Erythroblast (primary cell): Measurements from ENCODE around the gene PAX8.

ENCODE experiments used
- DNase-seq, 2 experiments: peaks; one replicate each; lab custom pipeline; 2025; lab: John Stamatoyannopoulos, UW
- GATA1 ChIP-seq: IDR thresholded peaks from 2 replicates; pipeline ENCODE4 v1.6.1; 2011; ENCODE audit warnings: low read depth, mild to moderate bottlenecking, control low read depth, low read length, moderate library complexity
- POLR2A ChIP-seq: IDR thresholded peaks from 2 replicates; pipeline ENCODE4 v1.6.1; 2011; ENCODE audit warnings: mild to moderate bottlenecking, low read length

PAX8 gene

DNA sequence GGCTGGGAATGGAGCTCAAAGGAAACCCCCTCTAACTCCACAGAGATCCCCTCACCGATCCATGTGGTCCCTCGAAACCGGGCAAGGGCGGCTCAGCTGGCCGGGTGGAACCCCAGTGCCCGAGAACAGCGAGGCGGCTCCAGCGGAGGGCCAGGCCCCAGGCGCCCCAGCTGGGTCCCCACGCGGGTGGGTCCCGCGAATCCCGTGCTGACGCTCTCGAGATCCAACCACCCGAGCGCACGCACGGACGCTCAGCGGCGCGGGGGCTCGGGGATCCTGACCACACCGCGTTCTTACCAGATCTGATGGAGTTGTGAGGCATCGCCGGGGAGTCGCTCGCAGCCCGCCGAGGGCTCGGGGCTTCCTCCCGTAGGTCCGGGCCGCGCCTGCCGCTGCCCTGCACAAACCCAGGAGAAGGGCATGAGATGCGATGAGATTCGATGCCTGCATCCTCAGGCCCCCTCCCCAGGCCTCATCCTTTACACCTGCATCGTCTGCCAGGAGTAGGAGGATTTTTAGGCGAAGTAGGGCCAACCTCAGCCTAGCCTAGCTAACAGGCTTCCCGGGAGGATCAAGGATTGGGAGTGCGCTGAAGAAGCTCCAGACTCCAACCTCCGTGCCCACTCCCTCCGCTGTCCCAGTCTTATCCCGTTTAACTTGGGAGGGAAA lies 514 bp downstream of the PAX8 start:
- no peak for TF ChIP-seq POLR2A
- no peak for TF ChIP-seq GATA1
- no peak for DNase-seq

DNA sequence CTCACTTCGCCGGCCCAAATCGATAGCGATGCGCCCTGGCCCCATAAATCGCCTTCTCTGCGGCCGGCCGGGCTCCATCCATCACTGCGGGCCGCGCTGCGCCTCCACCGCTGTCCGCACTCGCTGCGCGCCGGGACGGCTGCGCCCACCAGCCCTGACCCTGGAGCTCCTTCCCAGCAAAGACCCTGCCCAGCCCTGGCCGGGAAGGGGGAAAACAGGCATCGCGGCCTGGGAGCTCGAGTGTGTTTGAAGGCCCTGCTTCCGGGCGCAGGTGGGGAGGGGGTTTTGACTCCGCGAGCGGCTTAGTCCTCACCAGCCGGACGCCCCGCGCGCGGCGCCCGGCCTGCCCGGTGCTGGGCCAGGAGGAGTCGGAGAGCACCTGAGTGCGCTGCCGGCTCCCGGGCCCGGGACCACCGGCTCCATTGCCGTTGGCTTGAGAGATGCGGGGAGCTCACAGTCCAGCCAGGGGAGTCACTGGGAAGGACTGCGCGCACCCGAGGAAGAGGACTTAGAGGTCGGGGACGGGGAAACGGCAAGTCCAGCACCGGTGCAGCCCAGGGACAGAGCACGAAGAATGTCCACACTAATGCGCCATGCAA lies 1.1 kb downstream of the PAX8 start:
- DNase-seq: peak in 1 of 2 experiments; percentile 14
- TF ChIP-seq POLR2A: no peak

DNA sequence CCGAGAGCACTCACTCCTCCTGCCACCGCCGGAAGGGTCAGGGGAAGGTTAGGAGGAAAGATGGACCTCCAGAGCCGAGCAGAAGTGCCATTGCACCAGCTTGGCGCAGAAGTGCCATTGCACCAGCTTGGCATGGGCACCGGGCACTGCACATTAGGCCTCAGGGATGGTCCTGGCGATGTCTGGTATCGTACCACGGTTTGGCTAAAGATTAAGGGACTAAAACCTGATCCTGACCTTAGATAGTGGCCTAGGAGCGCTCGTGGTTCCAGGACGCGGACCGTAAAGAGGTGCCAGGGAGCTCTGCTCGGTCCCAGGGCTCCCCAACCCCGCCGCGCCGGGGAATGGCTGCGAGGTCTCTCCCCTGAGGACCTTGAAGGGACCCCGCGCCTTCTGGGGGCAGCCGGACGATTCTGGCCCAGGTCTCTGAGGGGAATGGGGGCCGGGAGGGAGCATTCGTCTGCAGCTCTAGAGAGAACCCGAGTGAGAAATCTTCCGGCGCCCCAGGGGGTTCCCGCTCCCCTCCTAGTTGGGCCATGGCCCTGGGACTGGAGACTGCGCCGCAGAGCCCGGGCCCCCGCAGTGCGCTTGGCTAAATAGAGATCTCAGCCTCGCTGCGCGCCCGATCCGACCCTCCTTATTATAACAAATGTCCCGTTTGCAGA lies 1.8 kb downstream of the PAX8 start:
- no peak for DNase-seq
- TF ChIP-seq GATA1 (no peak), POLR2A (no peak)

DNA sequence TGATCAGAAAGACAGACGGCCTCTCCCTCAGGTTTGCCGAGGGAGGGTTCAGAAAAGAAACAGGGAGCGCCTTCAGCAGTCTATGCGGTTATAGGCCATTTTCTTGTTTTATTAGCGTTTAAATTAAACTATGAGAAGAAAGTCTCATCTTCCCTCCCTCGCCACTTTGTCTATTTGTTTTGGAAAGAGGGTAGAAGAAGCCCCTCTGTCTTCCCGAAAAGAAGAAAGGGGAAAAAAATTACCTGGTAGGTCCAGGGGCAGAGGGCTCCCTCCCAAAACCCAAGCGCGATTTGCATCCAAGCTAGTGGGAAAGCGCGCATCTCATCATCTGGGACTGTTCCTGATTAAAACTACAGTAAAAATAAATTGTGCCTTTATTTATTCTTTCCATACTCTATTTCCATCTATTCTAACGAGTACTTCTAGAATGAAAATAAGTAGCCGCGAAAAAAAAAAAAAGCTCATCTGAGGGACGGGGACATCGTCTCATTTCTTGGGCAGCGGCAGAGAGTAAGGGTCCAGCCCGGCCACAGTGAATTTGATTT lies 2.4 kb downstream of the PAX8 start:
- no peak for TF ChIP-seq POLR2A
- TF ChIP-seq GATA1: no peak
- DNase-seq: no peak

- no peak for TF ChIP-seq GATA1
- no peak for TF ChIP-seq POLR2A
- DNase-seq: no peak
Observed at GRCh38 chr2:113275556-113276215, 3.0 kb downstream of the PAX8 start.

- DNase-seq: no peak
- TF ChIP-seq GATA1: no peak
- no peak for TF ChIP-seq POLR2A
Observed at GRCh38 chr2:113274432-113274831, 4.3 kb downstream of the PAX8 start.

DNA sequence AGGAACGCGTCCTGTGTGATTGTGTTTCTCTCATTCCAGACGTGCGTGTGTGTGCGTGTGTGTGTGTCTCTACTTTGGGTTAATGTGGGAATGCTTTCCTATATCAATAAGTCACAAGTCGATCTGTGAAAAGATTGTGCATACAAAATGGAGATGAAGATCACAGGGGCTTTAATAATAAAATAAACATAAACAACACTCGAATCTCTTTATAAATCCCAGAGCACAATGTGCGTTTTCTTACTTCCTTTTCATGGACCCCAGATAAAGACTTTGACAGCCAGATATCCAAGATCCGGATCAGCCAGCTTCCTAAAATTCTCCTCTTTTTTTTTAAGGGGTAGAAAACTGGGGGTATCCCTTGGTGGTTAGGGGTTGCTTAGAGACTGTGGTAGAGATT lies 4.7 kb downstream of the PAX8 start:
- no peak for TF ChIP-seq POLR2A
- no peak for TF ChIP-seq GATA1
- DNase-seq: no peak

- DNase-seq: peak in 1 of 2 experiments; percentile 5
- TF ChIP-seq GATA1 (no peak), POLR2A (no peak)
Observed at GRCh38 chr2:113273027-113273551, 5.6 kb downstream of the PAX8 start.

GRCh38 chr2:113272477-113272876 lies 6.2 kb downstream of the PAX8 start:
- DNase-seq: no peak
- no peak for TF ChIP-seq POLR2A
- TF ChIP-seq GATA1: no peak

DNA sequence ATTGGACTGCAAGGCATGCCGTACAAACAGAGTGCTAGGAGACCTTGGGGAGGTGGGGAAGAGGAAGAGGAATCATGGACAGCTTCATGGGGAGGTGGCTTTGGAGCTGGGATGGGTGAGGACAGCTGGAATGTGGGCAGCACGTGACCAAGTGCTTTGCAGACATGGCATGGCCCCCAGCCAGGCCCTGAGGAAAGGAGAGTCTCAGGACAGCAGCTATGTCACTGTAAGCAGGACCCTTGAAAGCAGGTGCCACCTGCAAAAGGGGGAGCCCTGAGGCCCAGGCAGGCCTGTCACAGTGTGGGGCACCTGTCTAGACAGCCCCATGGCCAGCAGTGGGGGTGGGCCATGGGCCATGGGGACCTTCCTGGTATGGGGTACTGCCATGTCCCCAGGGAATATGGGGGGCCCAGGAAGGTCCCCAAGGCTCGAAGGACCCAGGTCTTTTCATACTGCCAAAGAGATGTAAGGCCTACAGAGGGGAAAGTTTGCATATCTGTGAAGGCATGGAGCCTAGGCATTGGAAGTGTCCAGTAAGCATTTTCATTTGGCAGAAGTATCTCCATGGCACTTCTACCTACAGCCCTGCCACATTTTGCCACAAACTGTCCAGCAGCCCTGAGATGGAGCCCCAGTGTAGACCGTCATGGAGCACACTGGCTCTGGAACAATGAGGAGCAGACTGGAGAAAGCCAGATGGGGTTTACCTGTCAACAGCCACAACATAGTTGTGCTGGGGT lies 9.9 kb downstream of the PAX8 start:
- TF ChIP-seq GATA1: no peak
- no peak for TF ChIP-seq POLR2A
- DNase-seq: no peak

DNA sequence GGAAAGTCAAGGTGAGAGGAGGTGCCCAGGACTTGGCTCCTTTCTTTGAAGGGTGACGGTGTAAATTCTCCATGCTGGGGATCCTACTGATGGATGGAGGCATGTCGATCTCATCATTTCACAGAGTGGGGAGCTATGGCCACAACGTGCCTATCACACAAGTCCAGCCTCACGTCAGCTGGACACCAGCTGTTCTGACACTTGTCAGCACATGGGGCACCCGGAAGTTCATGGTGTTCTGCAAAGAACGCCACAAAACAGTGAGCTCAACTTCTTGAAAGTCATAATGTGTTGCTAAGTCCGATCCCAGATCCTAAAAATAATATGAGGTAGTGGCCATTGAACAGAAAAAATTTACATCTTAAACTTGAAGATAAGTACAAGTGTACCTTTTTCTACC lies 12.3 kb downstream of the PAX8 start:
- no peak for TF ChIP-seq GATA1
- TF ChIP-seq POLR2A: no peak
- DNase-seq: no peak

DNA sequence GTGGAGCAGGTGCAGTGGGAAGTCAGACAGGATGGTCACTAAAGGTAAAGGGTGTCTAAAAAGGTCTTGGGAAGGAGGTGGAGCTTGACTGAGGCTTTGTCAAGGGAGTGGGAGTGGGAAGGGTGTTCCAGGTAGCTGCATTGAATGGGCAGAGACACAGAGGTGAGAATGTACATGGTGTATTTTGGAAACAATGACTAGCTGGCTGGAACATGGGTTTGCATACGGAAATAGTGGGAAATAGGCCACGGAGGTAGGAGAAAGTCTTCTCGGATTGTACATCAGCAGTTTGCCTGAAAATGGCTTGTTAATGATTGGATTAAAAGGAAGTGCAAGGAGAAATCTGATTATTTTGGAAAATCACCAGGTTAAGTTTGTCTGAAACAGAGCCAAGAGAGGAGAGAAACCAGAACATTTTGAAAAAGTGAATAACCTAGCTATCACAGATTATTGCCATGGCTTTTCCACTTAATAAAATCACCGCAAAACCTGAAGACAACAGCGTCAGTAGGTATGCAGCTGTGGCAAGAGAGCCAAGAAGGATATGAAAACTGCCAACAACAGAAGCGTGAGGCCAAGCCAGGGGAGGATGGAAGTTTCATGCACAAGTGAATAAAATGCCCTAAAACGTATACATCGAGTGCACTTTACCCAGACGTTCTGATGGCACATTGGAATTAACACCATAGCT lies 13.9 kb downstream of the PAX8 start:
- TF ChIP-seq GATA1 (no peak), POLR2A (no peak)
- DNase-seq: no peak
